Breast epithelium (tissue), 4 donors: ENCODE measurements around the gene RPL37. TPM values are rescaled to one million over a fixed set of nuclear protein-coding genes. Genes with fewer than 3 reads are reported as not detected.

Experiments used
- DNase-seq, 2 donors: peaks; one replicate each; pipeline ENCODE4 v3.0.0-alpha.2; 2019; ENCODE audit warnings: low spot score in 2 of 2
- H3K27ac ChIP-seq, 2 donors: fragments of 200-600 bp; sonication (generic) in 1 of 2; one replicate each; pipeline ENCODE4 v1.5.1; 2016 to 2019; ENCODE audit warnings: mild to moderate bottlenecking in 1 of 2
- H3K27me3 ChIP-seq, 2 donors: fragments of 200-600 bp; sonication (generic) in 1 of 2; one replicate each; pipeline versions ENCODE4 v1.5.1 to v1.6.0; 2017 to 2019; ENCODE audit warnings: control low read depth in 1 of 2, mild to moderate bottlenecking in 1 of 2
- H3K36me3 ChIP-seq: fragments of 200-600 bp; one replicate; pipeline ENCODE4 v1.5.1; 2019
- H3K4me1 ChIP-seq, 2 donors: fragments of 200-600 bp; sonication (generic); one replicate each; pipeline ENCODE4 v1.5.1; 2016 to 2019; ENCODE audit warnings: control low read depth in 1 of 2
- H3K4me3 ChIP-seq, 3 donors: fragments of 200-600 bp; sonication (generic); 1 replicate in 2 of 3; 2 replicates in 1 of 3; pipeline ENCODE4 v1.5.1; 2016 to 2019; ENCODE audit warnings: mild to moderate bottlenecking in 3 of 3, moderate library complexity in 2 of 3
- H3K9me3 ChIP-seq, 2 donors: fragments of 200-600 bp; sonication (generic) in 1 of 2; one replicate each; pipeline ENCODE4 v1.5.1; 2016 to 2019; ENCODE audit warnings: control low read depth in 1 of 2
- CTCF ChIP-seq, 3 donors: fragments of 450-650 bp; IDR thresholded peaks; one replicate each; pipeline ENCODE4 v1.5.1; 2016 to 2017; ENCODE audit warnings: antibody characterized with exemption in 3 of 3, mild to moderate bottlenecking in 3 of 3, moderate library complexity in 3 of 3
- POLR2A ChIP-seq: fragments of 450-650 bp; IDR thresholded peaks from one replicate; pipeline ENCODE4 v1.6.1; 2016; ENCODE audit warnings: antibody characterized with exemption, mild to moderate bottlenecking, moderate library complexity
- POLR2AphosphoS5 ChIP-seq, 3 donors: sonication (generic); formaldehyde crosslinking; IDR thresholded peaks; one replicate each; pipeline ENCODE4 v1.6.1; 2017; ENCODE audit warnings: antibody characterized with exemption in 3 of 3
- intact Hi-C: fragments of 100-400 bp; cut with DNase I; formaldehyde crosslinking; loops from one replicate; pipeline ENCODE4 v1.15.1; 2023; ENCODE audit warnings: low total_unique reads
- total RNA-seq, 3 donors: library from RNA; depleted of rRNA; stranded (reverse); fragments of >200 nt; gene quantifications; one replicate each; pipeline ENCODE4 v1.1.0, GENCODE V29; 2016

Gene RPL37
- total RNA-seq, 3 donors from 2014 or later: 165 to 341 (median 206) TPM

GRCh38 chr5:40860711-40861110, 25.7 kb upstream of the RPL37 start:
- Histone ChIP-seq H3K27ac (no peak overlapping the region), H3K9me3 (peaks cover 6 to 11% of the 10 kb centered on the region in 2 donors), H3K36me3 (no peaks in the 10 kb centered on the region), H3K27me3 (no peaks in the 10 kb centered on the region), H3K4me1 (no peaks in the 10 kb centered on the region), H3K4me3 (no peak overlapping the region)
- no peak for DNase-seq
- intact Hi-C loops: no loop called here
- TF ChIP-seq CTCF (IDR thresholded peaks at IDR 0.05): no peak
- no peak for TF ChIP-seq POLR2A
- no peak for TF ChIP-seq POLR2AphosphoS5 (IDR thresholded peaks at IDR 0.05)

- H3K4me3 ChIP-seq: no peak overlapping the region
- intact Hi-C loops: no loop called here
- H3K27ac ChIP-seq: no peak overlapping the region
- no peaks in the 10 kb centered on the region for H3K9me3 ChIP-seq
- no peak for DNase-seq
- H3K4me1 ChIP-seq: no peaks in the 10 kb centered on the region
- no peaks in the 10 kb centered on the region for H3K27me3 ChIP-seq
- TF ChIP-seq CTCF (IDR thresholded peaks at IDR 0.05) (no peak), POLR2AphosphoS5 (IDR thresholded peaks at IDR 0.05) (no peak), POLR2A (no peak)
- no peaks in the 10 kb centered on the region for H3K36me3 ChIP-seq
Observed at GRCh38 chr5:40853632-40854192, 18.7 kb upstream of the RPL37 start.

DNA sequence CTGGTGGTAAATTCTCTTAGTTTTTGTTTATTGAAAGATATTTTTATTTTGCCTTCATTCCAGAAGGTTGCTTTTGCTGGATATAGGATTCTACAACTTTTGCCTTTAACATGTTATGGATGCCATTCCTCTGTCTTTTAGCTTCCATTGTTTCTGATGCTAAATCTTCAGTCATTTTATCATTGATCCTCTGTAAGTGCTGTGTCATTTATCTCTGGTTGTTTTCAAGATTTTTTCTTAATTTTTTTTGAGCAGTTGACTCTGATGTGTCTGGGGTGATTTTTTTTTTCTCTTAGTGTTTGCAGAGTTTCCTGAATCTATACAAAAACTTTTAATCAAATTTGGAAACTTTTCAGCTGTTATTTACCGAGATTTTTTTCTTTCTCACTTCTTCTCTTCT, 12.5 kb upstream of the RPL37 start:
- H3K27ac ChIP-seq: no peak overlapping the region
- H3K9me3 ChIP-seq: no peaks in the 10 kb centered on the region
- no peak overlapping the region for H3K4me3 ChIP-seq
- H3K27me3 ChIP-seq: no peaks in the 10 kb centered on the region
- TF ChIP-seq POLR2AphosphoS5 (IDR thresholded peaks at IDR 0.05) (no peak), POLR2A (no peak), CTCF (IDR thresholded peaks at IDR 0.05) (no peak)
- H3K36me3 ChIP-seq: no peaks in the 10 kb centered on the region
- H3K4me1 ChIP-seq: no peaks in the 10 kb centered on the region
- DNase-seq: no peak
- intact Hi-C loops: loop anchor here (10.0 kb wide), 1 partner anchor 1363 kb away; no protein-coding TSS in a partner anchor

GRCh38 chr5:40846371-40846770, 11.3 kb upstream of the RPL37 start:
- Histone ChIP-seq H3K36me3 (no peaks in the 10 kb centered on the region), H3K27ac (no peak overlapping the region), H3K9me3 (no peaks in the 10 kb centered on the region), H3K4me1 (no peaks in the 10 kb centered on the region), H3K4me3 (no peak overlapping the region), H3K27me3 (no peaks in the 10 kb centered on the region)
- TF ChIP-seq POLR2A: no peak
- no peak for TF ChIP-seq POLR2AphosphoS5 (IDR thresholded peaks at IDR 0.05)
- no peak for TF ChIP-seq CTCF (IDR thresholded peaks at IDR 0.05)
- intact Hi-C loops: loop anchor here (10.0 kb wide), 1 partner anchor 1362 kb away; no protein-coding TSS in a partner anchor
- DNase-seq: no peak

GRCh38 chr5:40844565-40844964, 9.5 kb upstream of the RPL37 start:
- Histone ChIP-seq H3K4me3 (no peak overlapping the region), H3K27me3 (no peaks in the 10 kb centered on the region), H3K36me3 (no peaks in the 10 kb centered on the region), H3K4me1 (no peaks in the 10 kb centered on the region), H3K9me3 (no peaks in the 10 kb centered on the region), H3K27ac (no peak overlapping the region)
- TF ChIP-seq CTCF (IDR thresholded peaks at IDR 0.05) (no peak), POLR2AphosphoS5 (IDR thresholded peaks at IDR 0.05) (no peak), POLR2A (no peak)
- intact Hi-C loops: loop anchor here (10.0 kb wide), 1 partner anchor 1360 kb away; no protein-coding TSS in a partner anchor
- no peak for DNase-seq
